Stimulated activated CD4-positive, alpha-beta T cell treated with anti-CD3 and anti-CD28 coated beads, Interleukin-1b, Interleukin-23, amount 100 ng/mL, for 1 hour (primary cell): ENCODE data around the gene BDKRB1.

Experiments
- DNase-seq, 2 donors: peaks; one replicate each; pipeline ENCODE4 v3.0.0-alpha.2; 2020; ENCODE audit warnings: low read depth in 2 of 2

The BDKRB1 gene

GRCh38 chr14:96281486-96281885 lies 25.5 kb downstream of the BDKRB1 start:
- no peak for DNase-seq

- DNase-seq = no peak
Observed at GRCh38 chr14:96284008-96284407, 28.0 kb downstream of the BDKRB1 start.

- no peak for DNase-seq
Observed at GRCh38 chr14:96284430-96284829, 28.4 kb downstream of the BDKRB1 start.

- no peak for DNase-seq
Observed at GRCh38 chr14:96285667-96286066, 29.7 kb downstream of the BDKRB1 start.

GRCh38 chr14:96286251-96286650 lies 30.2 kb downstream of the BDKRB1 start:
- no peak for DNase-seq

GRCh38 chr14:96287856-96288255 lies 31.8 kb downstream of the BDKRB1 start:
- DNase-seq = no peak

- DNase-seq = no peak
Observed at GRCh38 chr14:96294246-96294645, 38.2 kb downstream of the BDKRB1 start.

GRCh38 chr14:96297000-96297399 lies 41.0 kb downstream of the BDKRB1 start:
- DNase-seq = no peak

- DNase-seq = no peak
Observed at GRCh38 chr14:96297997-96298515, 42.0 kb downstream of the BDKRB1 start.

GRCh38 chr14:96299441-96299840 lies 43.4 kb downstream of the BDKRB1 start:
- no peak for DNase-seq

GRCh38 chr14:96303981-96304380 lies 48.0 kb downstream of the BDKRB1 start:
- DNase-seq = no peak

- DNase-seq = no peak
Observed at GRCh38 chr14:96304956-96305355, 48.9 kb downstream of the BDKRB1 start.

GRCh38 chr14:96307434-96307833 lies 51.4 kb downstream of the BDKRB1 start:
- DNase-seq = no peak

GRCh38 chr14:96309133-96309895 lies 53.3 kb downstream of the BDKRB1 start:
- no peak for DNase-seq

GRCh38 chr14:96309896-96310330 lies 53.9 kb downstream of the BDKRB1 start:
- DNase-seq = no peak

- DNase-seq = no peak
Observed at GRCh38 chr14:96310906-96311305, 54.9 kb downstream of the BDKRB1 start.
